LNCaP clone FGC (cell line): ENCODE results near the gene CCDC142.
"Not testable (repeated sequence)": the region's sequence is repeated elsewhere in the genome, so short reads cannot be mapped to it uniquely, and the experiment has no call there.

Source experiments
- DNase-seq: peaks from one replicate; pipeline ENCODE4 v3.0.0-alpha.2; 2011; ENCODE audit warnings: low read depth
- H3K4me3 ChIP-seq: 2 replicates; pipeline ENCODE4 v1.5.1; 2011; ENCODE audit warnings: mild to moderate bottlenecking, low read depth, low read length, control low read depth
- TF ChIP-seq, protein P1 (sequence below): IDR thresholded peaks from 2 replicates; pipeline ENCODE4 v1.5.1; 2012; ENCODE audit warnings: mild to moderate bottlenecking; ENCODE audit not compliant: control insufficient read depth, insufficient read depth; ENCODE audit errors: extremely low read depth

Gene CCDC142

DNA sequence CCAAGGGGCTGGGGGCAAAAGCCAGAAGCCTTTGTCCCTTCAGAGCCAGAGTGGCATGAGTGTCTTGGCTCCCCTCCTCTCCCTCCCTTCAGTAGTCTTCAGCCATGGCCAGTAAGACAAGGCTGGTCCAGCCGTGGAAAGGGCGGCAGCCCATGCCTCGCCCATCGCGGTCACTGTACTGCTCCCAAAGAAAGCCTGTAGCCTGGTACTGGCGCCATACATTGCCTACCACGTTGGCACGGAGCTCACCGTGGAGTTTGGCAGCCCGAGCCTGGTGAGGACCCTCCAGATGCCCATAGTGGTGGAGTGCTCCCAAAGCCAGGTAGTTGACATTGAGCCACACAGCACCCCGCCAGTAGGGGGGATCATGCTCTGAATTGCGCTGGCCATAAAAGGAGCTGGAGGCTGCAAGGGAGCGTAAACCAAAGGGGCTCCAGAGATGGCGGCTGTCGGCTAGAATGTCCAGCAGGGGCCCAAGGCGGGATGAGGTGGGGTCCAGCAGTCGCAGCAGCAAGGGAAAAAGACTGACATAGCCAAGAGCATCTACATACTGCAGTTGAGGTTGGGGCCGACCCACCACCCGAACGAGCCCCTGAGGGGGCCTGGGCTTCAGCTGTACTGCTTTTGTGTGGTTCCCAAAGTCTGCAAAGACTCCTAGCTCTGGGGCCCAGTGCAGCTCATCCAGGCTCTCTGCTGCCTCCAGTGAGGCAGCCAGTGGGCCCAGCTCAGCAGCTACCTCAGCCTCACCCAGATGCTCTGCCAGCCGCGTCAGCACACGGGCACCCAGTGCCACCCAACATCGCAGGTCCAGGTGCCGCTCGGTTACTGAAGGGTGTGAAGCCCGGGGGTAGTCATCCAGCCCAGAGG, 21.4 kb downstream of the CCDC142 start:
- no peak overlapping the region for H3K4me3 ChIP-seq
- TF ChIP-seq, protein P1, sequence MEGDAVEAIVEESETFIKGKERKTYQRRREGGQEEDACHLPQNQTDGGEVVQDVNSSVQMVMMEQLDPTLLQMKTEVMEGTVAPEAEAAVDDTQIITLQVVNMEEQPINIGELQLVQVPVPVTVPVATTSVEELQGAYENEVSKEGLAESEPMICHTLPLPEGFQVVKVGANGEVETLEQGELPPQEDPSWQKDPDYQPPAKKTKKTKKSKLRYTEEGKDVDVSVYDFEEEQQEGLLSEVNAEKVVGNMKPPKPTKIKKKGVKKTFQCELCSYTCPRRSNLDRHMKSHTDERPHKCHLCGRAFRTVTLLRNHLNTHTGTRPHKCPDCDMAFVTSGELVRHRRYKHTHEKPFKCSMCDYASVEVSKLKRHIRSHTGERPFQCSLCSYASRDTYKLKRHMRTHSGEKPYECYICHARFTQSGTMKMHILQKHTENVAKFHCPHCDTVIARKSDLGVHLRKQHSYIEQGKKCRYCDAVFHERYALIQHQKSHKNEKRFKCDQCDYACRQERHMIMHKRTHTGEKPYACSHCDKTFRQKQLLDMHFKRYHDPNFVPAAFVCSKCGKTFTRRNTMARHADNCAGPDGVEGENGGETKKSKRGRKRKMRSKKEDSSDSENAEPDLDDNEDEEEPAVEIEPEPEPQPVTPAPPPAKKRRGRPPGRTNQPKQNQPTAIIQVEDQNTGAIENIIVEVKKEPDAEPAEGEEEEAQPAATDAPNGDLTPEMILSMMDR: no peak
- no peak for DNase-seq

DNA sequence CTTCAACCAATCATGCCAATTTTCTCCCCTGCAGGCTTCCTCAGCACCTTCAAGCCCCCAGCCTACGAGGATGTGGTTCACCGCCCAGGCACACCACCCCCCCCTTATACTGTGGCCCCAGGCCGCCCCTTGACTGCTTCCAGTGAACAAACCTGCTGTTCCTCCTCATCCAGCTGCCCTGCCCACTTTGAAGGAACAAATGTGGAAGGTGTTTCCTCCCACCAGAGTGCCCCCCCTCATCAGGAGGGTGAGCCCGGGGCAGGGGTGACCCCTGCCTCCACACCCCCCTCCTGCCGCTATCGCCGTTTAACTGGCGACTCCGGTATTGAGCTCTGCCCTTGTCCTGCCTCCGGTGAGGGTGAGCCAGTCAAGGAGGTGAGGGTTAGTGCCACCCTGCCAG, 22.6 kb downstream of the CCDC142 start:
- DNase-seq, H3K4me3 ChIP-seq: not testable (repeated sequence)

DNA sequence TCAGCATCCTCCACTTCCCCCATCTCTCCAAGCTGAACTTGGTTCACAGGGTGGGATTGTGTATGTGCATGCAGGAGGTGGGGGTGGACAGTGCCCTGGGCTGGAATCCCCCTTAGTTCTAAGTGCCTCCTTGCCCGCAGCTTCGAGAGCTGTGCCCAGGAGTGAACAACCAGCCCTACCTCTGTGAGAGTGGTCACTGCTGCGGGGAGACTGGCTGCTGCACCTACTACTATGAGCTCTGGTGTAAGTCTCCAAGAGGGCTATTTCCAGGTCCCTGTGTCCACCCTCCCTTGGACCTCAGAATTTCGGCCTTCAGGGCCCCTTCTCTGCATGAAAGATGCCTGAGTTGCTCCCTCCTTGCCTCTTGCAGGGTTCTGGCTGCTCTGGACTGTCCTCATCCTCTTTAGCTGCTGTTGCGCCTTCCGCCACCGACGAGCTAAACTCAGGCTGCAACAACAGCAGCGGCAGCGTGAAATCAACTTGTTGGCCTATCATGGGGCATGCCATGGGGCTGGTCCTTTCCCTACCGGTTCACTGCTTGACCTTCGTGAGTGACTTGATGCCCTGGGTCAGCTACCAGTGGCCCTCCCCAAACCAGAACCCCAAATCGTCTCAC, 23.2 kb downstream of the CCDC142 start:
- H3K4me3 ChIP-seq: peak overlapping the region; percentile 88
- DNase-seq: not testable (repeated sequence)

DNA sequence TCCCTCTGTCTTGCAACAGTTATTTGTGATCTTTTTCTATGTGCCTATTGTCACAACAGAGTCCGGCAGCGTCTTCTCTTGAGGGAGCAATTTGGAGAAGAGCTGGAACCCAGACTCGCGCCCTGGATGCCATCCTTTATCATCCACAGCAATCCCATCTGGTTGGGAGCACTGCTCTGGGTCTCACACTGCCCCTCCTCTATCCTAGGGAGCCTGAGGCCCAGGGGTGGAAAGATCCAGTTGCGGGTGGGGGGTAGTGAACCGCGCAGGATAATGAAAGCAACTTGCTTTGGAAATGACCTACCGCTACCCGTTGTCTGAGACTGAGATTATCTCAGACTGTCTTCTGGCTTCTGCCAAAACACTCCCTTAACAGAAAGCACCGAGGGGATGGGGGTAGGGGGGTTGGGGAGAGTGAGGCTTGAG, 23.8 kb downstream of the CCDC142 start:
- TF ChIP-seq, protein P1: no peak
- no peak for DNase-seq
- peak overlapping the region; percentile 88 for H3K4me3 ChIP-seq

DNA sequence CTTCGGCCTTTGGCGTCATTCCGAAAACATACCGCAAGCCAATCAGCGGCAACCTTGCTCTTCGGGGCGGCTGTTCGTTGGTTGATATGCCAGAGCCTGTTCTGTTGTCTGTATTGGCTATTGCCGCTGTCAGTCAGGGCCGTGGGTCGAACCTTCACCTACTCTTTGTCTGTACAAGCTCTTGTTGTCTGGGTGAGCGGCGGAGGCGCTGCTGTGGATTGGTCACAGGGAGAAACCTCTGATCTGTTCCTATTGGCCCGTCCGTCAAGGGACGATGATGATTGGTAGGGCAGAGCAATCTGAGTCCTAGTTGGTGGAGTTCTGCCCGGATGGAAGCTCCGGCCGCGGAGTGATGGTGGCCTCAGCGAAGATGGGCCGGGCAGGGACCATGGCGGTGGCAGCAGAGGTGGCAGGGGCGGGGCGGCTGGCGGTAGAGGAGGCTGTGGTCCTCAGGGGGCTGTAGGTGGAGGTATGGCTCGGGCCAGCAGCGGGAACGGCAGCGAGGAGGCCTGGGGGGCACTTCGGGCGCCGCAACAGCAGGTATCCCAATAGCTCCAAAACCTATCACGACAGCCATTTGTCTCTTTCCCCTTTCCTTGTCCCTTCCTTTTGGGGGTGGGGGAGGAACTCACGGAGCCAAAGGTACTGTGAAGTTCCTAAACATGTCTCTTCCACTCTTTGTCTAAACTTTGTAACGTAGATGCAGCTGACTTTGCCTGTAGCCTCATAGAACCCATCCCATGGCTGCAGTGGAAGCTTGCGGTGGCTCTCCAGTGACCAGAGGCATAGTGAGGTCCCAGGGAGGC, 24.5 kb downstream of the CCDC142 start, which contains the start of gene WBP1:
Gene WBP1 (plus strand): TSS at position 307 of the 806 bp plus-strand sequence. CDS start 165 bp downstream, at position 472.
- DNase-seq: peak; percentile 99
- TF ChIP-seq, protein P1: no peak
- peak within 1 kb of the TSS; percentile 88 for H3K4me3 ChIP-seq

DNA sequence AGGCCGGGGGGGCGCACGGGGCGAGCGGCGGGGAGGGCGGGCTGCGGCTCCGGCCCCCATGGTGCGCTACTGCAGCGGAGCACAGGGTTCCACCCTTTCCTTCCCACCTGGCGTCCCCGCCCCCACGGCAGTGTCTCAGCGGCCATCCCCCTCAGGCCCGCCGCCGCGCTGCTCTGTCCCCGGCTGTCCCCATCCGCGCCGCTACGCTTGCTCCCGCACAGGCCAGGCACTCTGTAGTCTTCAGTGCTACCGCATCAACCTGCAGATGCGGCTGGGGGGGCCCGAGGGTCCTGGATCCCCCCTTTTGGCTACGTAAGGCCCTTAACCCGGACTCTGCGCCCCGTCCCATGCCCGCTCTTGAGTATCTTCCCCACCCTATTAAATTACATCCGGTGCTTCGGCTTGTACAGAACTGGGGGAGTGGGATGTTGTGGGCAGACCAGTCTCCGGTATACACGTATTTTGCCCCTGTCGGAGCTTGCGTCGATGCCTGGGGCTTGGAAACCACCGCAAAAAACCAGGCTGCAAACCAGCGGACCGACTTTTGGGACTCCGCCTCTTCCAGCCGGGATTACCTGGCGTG, 25.2 kb downstream of the CCDC142 start:
- DNase-seq: no peak
- H3K4me3 ChIP-seq: peak overlapping the region; percentile 88
- TF ChIP-seq, protein P1: no peak

DNA sequence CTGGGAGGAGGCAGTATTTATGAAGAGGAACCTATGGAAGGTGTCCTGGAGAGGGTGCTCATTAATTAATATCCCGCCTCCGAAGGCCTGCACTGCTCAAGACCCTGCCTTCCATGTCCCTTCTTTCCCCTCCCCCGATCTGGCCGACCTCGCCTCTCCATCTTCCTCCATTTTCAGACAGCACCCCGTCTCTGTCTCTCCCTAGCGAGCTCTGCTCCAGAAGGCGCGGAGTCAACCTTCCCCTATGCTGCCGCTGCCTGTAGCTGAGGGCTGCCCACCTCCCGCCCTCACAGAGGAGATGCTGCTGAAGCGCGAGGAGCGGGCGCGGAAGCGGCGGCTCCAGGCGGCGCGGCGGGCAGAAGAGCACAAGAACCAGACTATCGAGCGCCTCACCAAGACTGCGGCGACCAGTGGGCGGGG, 25.7 kb downstream of the CCDC142 start:
- TF ChIP-seq, protein P1: no peak
- DNase-seq: no peak
- peak overlapping the region; percentile 88 for H3K4me3 ChIP-seq
